WTC11 (cell line): Measurements from ENCODE around the gene TACR1. TPM values are rescaled to one million over a fixed set of nuclear protein-coding genes. Genes with fewer than 3 reads are reported as not detected.

Experiments used
- ATAC-seq: fragments of 200-7000 bp; cut with Tn5 transposase; 2 replicates; pipeline ENCODE4 v1.10.0; 2021; ENCODE audit warnings: mild to moderate bottlenecking, moderate library complexity
- CTCF ChIA-PET: fragments of 300-600 bp; sonication (Branson Sonifier 250); formaldehyde crosslinking; loops from one replicate; lab custom pipeline; 2021; ENCODE audit warnings: antibody characterized with exemption; lab: Charles Lee
- POLR2A ChIA-PET: fragments of 350-600 bp; sonication (Branson Sonifier 250); formaldehyde crosslinking; loops from one replicate; lab custom pipeline; 2021; ENCODE audit warnings: antibody characterized with exemption; lab: Charles Lee
- DNase-seq: peaks from one replicate; pipeline ENCODE4 v3.0.0; 2021; ENCODE audit warnings: low spot score
- H3K27ac Mint-ChIP-seq: 2 replicates; pipeline ENCODE4 v1.8.0; 2021; ENCODE audit warnings: mixed read lengths
- H3K27me3 Mint-ChIP-seq: 2 replicates; pipeline ENCODE4 v1.8.0; 2021; ENCODE audit warnings: low read depth, mild to moderate bottlenecking, moderate library complexity, mixed read lengths
- H3K36me3 Mint-ChIP-seq: 2 replicates; pipeline ENCODE4 v1.8.0; 2021; ENCODE audit warnings: mixed read lengths
- H3K4me1 Mint-ChIP-seq: 2 replicates; pipeline ENCODE4 v1.8.0; 2022; ENCODE audit warnings: mixed read lengths
- H3K4me3 Mint-ChIP-seq: 2 replicates; pipeline ENCODE4 v1.8.0; 2021; ENCODE audit warnings: mild to moderate bottlenecking, moderate library complexity, mixed read lengths
- H3K9me3 Mint-ChIP-seq: 2 replicates; pipeline ENCODE4 v1.8.0; 2021; ENCODE audit warnings: mixed read lengths
- AR ChIP-seq: fragments of 250-450 bp; sonication (Bioruptor Pico); IDR thresholded peaks from 2 replicates; pipeline ENCODE4 v1.9.0; 2021; ENCODE audit warnings: mild to moderate bottlenecking
- ARID4B ChIP-seq: sonication (generic); formaldehyde crosslinking; IDR thresholded peaks from 2 replicates; pipeline ENCODE4 v1.8.0; 2023; ENCODE audit warnings: missing genetic modification reagents, mild to moderate bottlenecking, borderline replicate concordance
- ATF3 ChIP-seq: sonication (generic); formaldehyde crosslinking; conservative IDR thresholded peaks from 2 replicates; pipeline ENCODE4 v1.8.1; 2022; ENCODE audit warnings: mild to moderate bottlenecking, missing genetic modification reagents
- ATF6 ChIP-seq: sonication (generic); formaldehyde crosslinking; IDR thresholded peaks from 2 replicates; pipeline ENCODE4 v1.8.1; 2023; ENCODE audit warnings: mild to moderate bottlenecking, missing genetic modification reagents
- CREB1 ChIP-seq: sonication (generic); formaldehyde crosslinking; IDR thresholded peaks from 2 replicates; pipeline ENCODE4 v1.8.0; 2023; ENCODE audit warnings: mild to moderate bottlenecking, missing genetic modification reagents
- ESRRA ChIP-seq: sonication (generic); formaldehyde crosslinking; IDR thresholded peaks from 2 replicates; pipeline ENCODE4 v1.8.1; 2022; ENCODE audit warnings: mild to moderate bottlenecking, missing genetic modification reagents, borderline replicate concordance
- ETV6 ChIP-seq: sonication (generic); formaldehyde crosslinking; IDR thresholded peaks from 2 replicates; pipeline ENCODE4 v1.8.1; 2022; ENCODE audit warnings: mild to moderate bottlenecking, missing genetic modification reagents
- FOXP1 ChIP-seq: sonication (generic); formaldehyde crosslinking; IDR thresholded peaks from 2 replicates; pipeline ENCODE4 v1.8.0; 2022; ENCODE audit warnings: missing genetic modification reagents, mild to moderate bottlenecking, moderate library complexity, borderline replicate concordance
- JAZF1 ChIP-seq: fragments of 250-450 bp; sonication (Bioruptor Pico); IDR thresholded peaks from 2 replicates; pipeline ENCODE4 v1.9.0; 2021; ENCODE audit warnings: moderate library complexity, mild to moderate bottlenecking, inconsistent platforms
- NR1H2 ChIP-seq: sonication (generic); formaldehyde crosslinking; IDR thresholded peaks from 2 replicates; pipeline ENCODE4 v1.9.0; 2021; ENCODE audit warnings: mild to moderate bottlenecking, moderate library complexity, missing genetic modification reagents
- NR3C1 ChIP-seq: sonication (generic); formaldehyde crosslinking; conservative IDR thresholded peaks from 2 replicates; pipeline ENCODE4 v1.8.1; 2023; ENCODE audit warnings: low read depth, mild to moderate bottlenecking, missing genetic modification reagents
- PRDM15 ChIP-seq: sonication (generic); formaldehyde crosslinking; IDR thresholded peaks from 2 replicates; pipeline ENCODE4 v1.8.0; 2022; ENCODE audit warnings: missing genetic modification reagents
- PREB ChIP-seq: sonication (generic); formaldehyde crosslinking; IDR thresholded peaks from 2 replicates; pipeline ENCODE4 v1.8.1; 2022; ENCODE audit warnings: mild to moderate bottlenecking, missing genetic modification reagents, moderate library complexity, borderline replicate concordance
- ZBTB43 ChIP-seq: sonication (generic); formaldehyde crosslinking; IDR thresholded peaks from 2 replicates; pipeline ENCODE4 v1.8.1; 2023; ENCODE audit warnings: mild to moderate bottlenecking, missing genetic modification reagents
- ZMAT4 ChIP-seq: fragments of 250-450 bp; sonication (Bioruptor Pico); IDR thresholded peaks from 2 replicates; pipeline ENCODE4 v1.9.0; 2021; ENCODE audit warnings: mild to moderate bottlenecking
- ZNF219 ChIP-seq: sonication (generic); formaldehyde crosslinking; IDR thresholded peaks from 2 replicates; pipeline ENCODE4 v1.8.0; 2023; ENCODE audit warnings: missing genetic modification reagents, mild to moderate bottlenecking, borderline replicate concordance
- ZNF396 ChIP-seq: fragments of 250-450 bp; sonication (Bioruptor Pico); IDR thresholded peaks from 2 replicates; pipeline ENCODE4 v1.8.0; 2021; ENCODE audit warnings: mild to moderate bottlenecking, moderate library complexity, borderline replicate concordance
- total RNA-seq: library from RNA; stranded (reverse); gene quantifications from 3 replicates; pipeline ENCODE4 v1.2.3, GENCODE V29; 2021

The TACR1 gene
- total RNA-seq, 1 experiment from 2014 or later: 0.13 TPM

- TF ChIP-seq PREB (CRISPR knock-in tag) (no peak), ZMAT4 (no peak), ARID4B (CRISPR knock-in tag) (no peak), JAZF1 (CRISPR knock-in tag) (no peak), ESRRA (no peak), FOXP1 (CRISPR knock-in tag) (no peak), CREB1 (CRISPR knock-in tag) (no peak), ATF3 (CRISPR knock-in tag) (no peak), ZBTB43 (CRISPR knock-in tag) (no peak), AR (CRISPR knock-in tag) (no peak)
Observed at GRCh38 chr2:75031906-75032803, 167.2 kb downstream of the TACR1 start (continued).

- Mint-ChIP-seq H3K27me3 (no peaks in the 10 kb centered on the region; the same call in 1 of the 2 replicates), H3K4me1 (no peaks in the 10 kb centered on the region), H3K27ac (no peak overlapping the region), H3K36me3 (no peaks in the 10 kb centered on the region), H3K4me3 (no peak overlapping the region), H3K9me3 (no peaks in the 10 kb centered on the region)
- ATAC-seq (no peak), DNase-seq (no peak)
- ChIA-PET CTCF (no interaction called here), POLR2A (no interaction called here)
- TF ChIP-seq PRDM15: no peak
- no peak for TF ChIP-seq ZNF396 (CRISPR knock-in tag)
- TF ChIP-seq NR3C1 (CRISPR knock-in tag): no peak
- TF ChIP-seq NR1H2: no peak
- TF ChIP-seq ETV6 (CRISPR knock-in tag): no peak
- TF ChIP-seq ATF3 (CRISPR knock-in tag): no peak
- no peak for TF ChIP-seq ATF6 (CRISPR knock-in tag)
- no peak for TF ChIP-seq ZNF219 (CRISPR knock-in tag)
Observed at GRCh38 chr2:75031171-75031570, 168.1 kb downstream of the TACR1 start.
